HG03196 (cell line): ENCODE measurements around the gene NFATC1.

Experiments used
- ATAC-seq: cut with Tn5 transposase; IDR thresholded peaks from one replicate; pipeline ENCODE4 v1.9.1; 2021; ENCODE audit not compliant: unreplicated experiment

The NFATC1 gene

GRCh38 chr18:79564441-79564840, 168.7 kb downstream of the NFATC1 start:
- no peak for ATAC-seq

GRCh38 chr18:79566771-79567431, 171.2 kb downstream of the NFATC1 start:
- no peak for ATAC-seq

GRCh38 chr18:79567481-79568147, 171.9 kb downstream of the NFATC1 start:
- no peak for ATAC-seq

- ATAC-seq: no peak
Observed at GRCh38 chr18:79568543-79569205, 172.9 kb downstream of the NFATC1 start.

- no peak for ATAC-seq
Observed at GRCh38 chr18:79569720-79570119, 174.0 kb downstream of the NFATC1 start.

GRCh38 chr18:79570266-79571201, 174.8 kb downstream of the NFATC1 start:
- no peak for ATAC-seq

GRCh38 chr18:79571211-79572092, 175.7 kb downstream of the NFATC1 start:
- no peak for ATAC-seq

- no peak for ATAC-seq
Observed at GRCh38 chr18:79572093-79572780, 176.5 kb downstream of the NFATC1 start.

- no peak for ATAC-seq
Observed at GRCh38 chr18:79572848-79573451, 177.2 kb downstream of the NFATC1 start.

GRCh38 chr18:79573921-79574491, 178.3 kb downstream of the NFATC1 start:
- no peak for ATAC-seq

GRCh38 chr18:79574938-79575525, 179.3 kb downstream of the NFATC1 start:
- no peak for ATAC-seq

- no peak for ATAC-seq
Observed at GRCh38 chr18:79575891-79576685, 180.4 kb downstream of the NFATC1 start.

GRCh38 chr18:79576686-79577351, 181.1 kb downstream of the NFATC1 start:
- ATAC-seq: no peak

- ATAC-seq: no peak
Observed at GRCh38 chr18:79577451-79578395, 182.0 kb downstream of the NFATC1 start.

- no peak for ATAC-seq
Observed at GRCh38 chr18:79578396-79579260, 182.9 kb downstream of the NFATC1 start.
